GM12865 (cell line): ENCODE data around the gene TIAL1.
"Not testable (repeated sequence)": the region's sequence is repeated elsewhere in the genome, so short reads cannot be mapped to it uniquely, and the experiment has no call there.

ENCODE experiments used
- DNase-seq: peaks from one replicate; pipeline ENCODE4 v3.0.0; 2010; ENCODE audit warnings: low read depth
- H3K4me3 ChIP-seq: 2 replicates; pipeline ENCODE4 v1.5.1; 2011; ENCODE audit warnings: mild to moderate bottlenecking, low read depth, low read length, control low read depth
- TF ChIP-seq, protein P1 (sequence below): IDR thresholded peaks from 2 replicates; pipeline ENCODE4 v1.5.1; 2011; ENCODE audit warnings: low read length, control low read depth, low read depth, inconsistent platforms; ENCODE audit not compliant: insufficient read depth; ENCODE audit errors: missing control alignments

Gene TIAL1

DNA sequence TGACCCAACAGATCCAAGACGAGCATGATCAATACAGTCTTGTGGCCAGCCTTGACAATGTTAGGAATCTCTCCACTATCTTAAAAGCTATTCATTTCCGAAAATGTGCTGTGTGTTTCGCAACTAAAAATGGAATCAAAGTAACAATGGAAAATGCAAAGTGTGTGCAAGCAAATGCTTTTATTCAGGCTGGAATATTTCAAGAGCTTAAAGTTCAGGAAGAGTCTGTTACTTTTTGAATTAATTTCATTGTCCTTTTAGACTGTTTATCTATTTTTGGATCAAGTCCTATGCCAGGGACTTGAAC is 24.3 kb upstream of the TIAL1 start:
- H3K4me3 ChIP-seq = no peak overlapping the region
- no peak for DNase-seq
- TF ChIP-seq, protein P1, sequence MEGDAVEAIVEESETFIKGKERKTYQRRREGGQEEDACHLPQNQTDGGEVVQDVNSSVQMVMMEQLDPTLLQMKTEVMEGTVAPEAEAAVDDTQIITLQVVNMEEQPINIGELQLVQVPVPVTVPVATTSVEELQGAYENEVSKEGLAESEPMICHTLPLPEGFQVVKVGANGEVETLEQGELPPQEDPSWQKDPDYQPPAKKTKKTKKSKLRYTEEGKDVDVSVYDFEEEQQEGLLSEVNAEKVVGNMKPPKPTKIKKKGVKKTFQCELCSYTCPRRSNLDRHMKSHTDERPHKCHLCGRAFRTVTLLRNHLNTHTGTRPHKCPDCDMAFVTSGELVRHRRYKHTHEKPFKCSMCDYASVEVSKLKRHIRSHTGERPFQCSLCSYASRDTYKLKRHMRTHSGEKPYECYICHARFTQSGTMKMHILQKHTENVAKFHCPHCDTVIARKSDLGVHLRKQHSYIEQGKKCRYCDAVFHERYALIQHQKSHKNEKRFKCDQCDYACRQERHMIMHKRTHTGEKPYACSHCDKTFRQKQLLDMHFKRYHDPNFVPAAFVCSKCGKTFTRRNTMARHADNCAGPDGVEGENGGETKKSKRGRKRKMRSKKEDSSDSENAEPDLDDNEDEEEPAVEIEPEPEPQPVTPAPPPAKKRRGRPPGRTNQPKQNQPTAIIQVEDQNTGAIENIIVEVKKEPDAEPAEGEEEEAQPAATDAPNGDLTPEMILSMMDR = no peak

DNA sequence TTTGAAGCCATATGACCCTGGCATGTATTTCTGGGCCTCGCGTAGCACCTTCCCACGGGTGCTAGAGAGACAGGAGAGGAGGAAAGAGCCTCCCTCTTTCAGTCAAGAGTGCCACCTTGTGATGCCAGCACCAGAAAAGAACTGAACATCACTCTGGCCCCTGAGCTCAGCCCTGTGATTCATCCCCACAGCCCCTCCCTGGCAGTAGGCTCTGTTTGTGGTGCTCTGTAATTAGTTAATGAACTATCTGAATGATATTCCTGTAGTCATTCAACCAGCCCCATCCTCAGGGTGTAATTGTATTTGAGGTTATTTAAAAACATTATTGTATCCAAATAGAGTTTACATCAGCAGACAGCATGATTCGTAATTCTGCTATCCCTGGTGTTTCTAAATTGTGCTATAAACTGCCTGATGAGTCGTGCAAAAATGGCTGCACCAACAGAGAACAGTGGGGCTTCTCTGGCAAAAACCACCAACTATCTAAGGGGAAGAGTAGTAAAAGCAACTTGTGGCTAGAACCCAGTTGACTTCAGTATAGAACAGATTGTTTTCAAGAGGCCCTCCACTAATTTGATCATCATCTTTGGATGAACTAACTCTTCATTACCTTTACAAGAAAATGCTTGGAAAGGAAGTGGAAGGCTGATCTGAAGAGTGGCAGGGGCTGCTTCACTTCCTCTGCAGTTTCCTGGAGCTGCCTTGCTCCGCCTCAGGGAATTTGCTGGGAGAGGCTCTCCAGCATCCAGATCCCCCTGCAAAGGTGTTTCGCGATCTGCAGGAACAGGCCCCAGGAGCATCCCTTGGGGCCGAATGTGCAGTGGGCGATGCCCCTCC is 23.7 kb upstream of the TIAL1 start:
- H3K4me3 ChIP-seq = no peak overlapping the region
- TF ChIP-seq, protein P1 = no peak
- DNase-seq = no peak

DNA sequence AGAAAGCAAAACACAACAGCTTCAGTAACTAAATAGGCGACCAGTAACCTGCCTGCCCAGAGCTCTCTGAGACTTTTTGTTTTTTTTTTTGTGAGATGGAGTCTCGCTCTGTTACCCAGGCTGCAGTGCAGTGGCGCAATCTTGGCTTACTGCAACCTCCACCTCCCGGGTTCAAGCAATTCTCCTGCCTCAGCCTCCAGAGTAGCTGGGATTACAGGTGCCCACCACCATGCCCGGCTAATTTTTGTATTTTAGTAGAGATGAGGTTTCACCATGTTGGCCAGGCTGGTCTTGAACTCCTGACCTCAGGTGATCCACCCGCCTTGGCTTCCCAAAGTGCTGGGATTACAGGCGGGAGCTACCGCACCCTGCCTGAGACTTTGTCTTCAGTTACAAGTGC is 23.0 kb upstream of the TIAL1 start:
- DNase-seq, H3K4me3 ChIP-seq: not testable (repeated sequence)

DNA sequence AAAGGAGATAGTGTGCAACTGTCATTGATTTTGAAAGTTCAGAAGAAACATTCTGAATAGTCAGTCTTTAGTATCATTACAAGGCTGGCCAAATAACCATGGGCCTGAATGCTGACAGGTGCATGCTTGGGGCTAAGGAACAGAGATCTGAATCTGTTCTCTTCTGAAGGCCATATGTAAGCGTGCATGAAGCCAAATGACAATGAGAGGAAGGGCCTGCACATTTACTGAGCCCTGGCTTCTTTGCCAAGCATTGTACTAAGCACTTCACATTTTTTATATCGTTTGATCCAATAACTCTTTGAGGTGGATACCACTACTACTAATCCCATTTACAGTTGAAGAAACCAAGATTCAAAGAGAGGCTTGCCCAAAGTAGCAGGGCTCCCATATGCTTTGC is 22.5 kb upstream of the TIAL1 start:
- H3K4me3 ChIP-seq = no peak overlapping the region
- TF ChIP-seq, protein P1 = no peak
- DNase-seq = no peak

DNA sequence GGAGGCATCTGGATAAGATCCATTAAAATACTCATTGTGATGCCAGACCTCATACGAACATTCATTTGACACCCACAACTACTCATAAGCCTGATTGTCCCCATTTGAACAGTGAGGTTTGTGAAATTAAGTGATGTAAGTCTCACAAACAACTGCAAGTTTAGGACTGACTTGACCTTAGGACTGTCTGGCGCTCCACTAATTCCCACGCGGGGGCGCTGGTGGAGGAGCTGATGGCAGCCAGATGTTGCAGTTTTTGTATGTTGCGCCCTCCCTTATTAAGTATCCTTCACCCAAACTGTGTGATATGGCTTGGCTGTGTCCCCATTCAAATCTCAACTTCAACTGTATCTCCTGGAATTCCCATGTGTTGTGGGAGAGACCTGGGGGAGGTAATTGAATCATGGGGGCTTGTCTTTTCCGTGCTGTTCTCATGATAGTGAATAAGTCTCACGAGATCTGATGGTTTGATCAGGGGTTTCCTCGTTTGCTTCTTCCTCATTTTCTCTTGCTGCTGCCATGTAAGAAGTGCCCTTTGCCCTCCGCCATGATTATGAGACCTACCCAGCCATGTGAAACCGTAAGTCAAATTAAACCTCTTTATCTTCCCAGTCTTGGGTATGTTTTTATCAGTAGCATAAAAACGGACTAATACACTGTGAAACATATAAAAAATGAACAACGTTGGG is 20.3 kb upstream of the TIAL1 start:
- DNase-seq = no peak
- no peak overlapping the region for H3K4me3 ChIP-seq
- TF ChIP-seq, protein P1 = no peak

DNA sequence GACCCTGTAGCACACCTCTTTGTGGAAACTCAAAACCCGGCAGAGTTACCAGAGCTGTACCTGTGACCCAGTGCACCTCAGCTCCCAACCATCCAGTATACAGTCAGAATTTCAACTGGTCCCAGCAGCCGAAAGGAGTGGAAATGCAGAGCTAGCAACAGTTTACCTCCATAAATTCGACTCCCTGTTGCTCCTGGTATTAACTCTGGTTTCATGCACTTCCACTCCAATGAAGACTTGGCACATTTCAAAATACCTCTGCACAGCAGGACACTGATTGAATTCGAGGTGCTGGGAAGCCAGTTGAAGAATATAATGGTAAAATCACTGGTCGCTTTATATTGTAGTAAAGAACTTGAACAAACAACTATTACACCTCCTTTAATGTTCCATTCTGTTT is 17.9 kb upstream of the TIAL1 start:
- no peak overlapping the region for H3K4me3 ChIP-seq
- DNase-seq = no peak
- TF ChIP-seq, protein P1 = no peak

DNA sequence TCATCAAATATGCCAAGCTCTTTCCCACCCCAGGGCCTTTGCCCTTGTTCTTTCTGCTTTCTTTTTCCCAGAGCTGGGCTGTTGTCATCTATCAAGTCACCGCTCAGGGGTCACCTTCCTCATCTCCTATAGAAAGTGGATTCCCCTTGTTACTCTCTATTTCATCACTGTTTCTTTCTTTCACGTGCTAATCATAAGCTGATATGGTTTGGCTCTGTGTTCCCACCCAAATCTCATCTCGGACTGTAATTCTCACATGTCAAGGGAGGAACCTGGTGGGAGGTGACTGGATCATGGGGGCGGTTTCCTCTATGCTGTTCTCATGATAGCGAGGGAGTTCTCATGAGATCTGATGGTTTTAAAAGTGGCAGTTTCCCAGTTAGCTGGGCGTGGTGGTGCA is 17.0 kb upstream of the TIAL1 start:
- DNase-seq = no peak
- no peak overlapping the region for H3K4me3 ChIP-seq
- TF ChIP-seq, protein P1 = no peak
